Measurements from ENCODE around the gene ARSA.
"Not testable (repeated sequence)": the region's sequence is repeated elsewhere in the genome, so short reads cannot be mapped to it uniquely, and the experiment has no call there.

The ARSA gene

DNA sequence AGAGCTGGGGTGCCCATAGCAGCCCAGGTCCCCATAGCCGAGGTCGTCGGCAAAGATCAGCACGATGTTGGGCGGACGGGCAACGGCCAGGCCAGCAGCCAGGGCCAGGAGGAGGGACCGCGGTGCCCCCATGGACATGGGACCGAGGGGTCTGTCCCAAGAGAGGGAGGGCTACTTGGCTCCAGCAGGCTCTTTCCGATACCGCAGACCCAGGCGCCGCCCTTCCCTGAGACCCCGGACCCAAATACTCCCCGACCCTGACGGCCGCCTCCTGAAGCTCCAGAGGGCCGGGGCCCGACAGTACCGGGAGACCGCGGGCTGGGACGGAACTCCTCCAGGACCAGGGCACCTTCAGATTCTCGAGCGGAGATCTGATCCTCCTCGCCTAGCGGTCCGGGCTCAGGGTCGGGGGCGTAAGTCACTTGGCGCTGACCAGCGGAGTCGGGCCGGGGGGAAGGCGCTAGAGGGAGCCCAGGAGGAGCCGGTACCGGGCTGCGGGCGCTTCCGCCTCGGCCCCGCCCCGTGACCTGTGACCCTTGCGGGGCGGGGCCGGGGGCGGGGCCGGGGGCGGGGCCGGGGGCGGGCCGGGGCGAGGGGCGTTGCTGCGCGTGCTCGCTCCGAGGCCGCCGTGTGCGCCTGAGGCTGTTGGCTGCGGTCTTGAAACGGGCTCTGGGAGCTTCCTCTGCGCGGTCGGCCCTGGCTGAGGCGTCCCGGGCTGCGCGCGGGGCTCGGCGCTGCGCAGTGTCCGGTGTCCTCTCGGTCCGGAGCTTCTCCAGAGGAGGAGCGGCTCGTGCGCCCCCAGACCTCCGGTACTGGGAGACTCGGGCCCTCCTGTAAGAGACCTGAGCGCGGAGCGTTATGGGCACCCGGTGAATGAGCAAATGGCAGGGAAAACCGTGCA lies at the start of gene ARSA:
TSS of gene ARSA (minus strand) at position 511 of the 901 bp plus-strand sequence. CDS start at position 138, 373 bp downstream.
- DNase-seq: peak; percentile 25

DNA sequence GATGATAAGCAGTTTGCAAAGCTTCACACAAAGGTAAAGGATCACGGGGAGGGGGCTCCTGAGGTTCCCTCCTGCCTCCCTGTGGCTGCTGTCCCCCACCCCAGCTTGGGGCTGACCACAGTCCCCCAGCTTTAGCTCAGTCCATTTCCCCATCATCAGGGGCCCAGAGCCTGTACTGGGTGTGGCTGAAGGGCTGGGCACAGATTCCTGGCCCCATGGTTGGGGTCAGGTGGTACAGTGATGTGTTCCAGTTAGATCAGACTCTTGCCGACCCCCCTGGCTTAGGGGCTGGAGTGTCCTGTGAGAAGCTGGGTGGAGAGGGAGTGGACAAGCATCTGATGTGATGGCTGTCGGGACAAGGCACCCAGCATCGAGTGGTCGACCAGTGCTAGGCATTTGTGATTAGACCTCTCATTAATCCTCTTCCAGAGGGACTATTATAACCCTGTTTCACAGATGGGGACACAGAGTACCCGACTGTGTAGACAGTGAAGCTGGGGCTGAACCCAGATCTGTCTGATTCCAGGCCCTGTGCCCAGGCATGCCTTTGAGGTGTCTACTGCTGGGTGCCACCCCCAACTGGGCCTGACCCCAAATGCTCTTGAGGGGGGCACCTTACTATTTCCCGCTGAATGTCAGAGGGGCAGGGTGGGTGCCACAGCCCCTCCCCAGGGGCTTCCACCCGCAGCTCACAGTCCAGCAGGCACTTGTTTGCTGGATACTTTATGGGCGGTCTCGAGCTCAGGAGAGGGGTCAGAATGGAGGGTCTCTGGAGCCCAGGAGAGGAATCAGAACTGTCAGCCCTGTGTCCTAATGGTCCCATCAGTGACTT lies 48.9 kb upstream of the ARSA start:
- DNase-seq: no peak

GRCh38 chr22:50676180-50676636 lies 48.3 kb upstream of the ARSA start:
- DNase-seq: no peak

- DNase-seq: no peak
These were observed 47.7 kb upstream of the ARSA start for GRCh38 chr22:50675553-50676179.

- DNase-seq: no peak
These were observed 46.9 kb upstream of the ARSA start for GRCh38 chr22:50674606-50675552.

DNA sequence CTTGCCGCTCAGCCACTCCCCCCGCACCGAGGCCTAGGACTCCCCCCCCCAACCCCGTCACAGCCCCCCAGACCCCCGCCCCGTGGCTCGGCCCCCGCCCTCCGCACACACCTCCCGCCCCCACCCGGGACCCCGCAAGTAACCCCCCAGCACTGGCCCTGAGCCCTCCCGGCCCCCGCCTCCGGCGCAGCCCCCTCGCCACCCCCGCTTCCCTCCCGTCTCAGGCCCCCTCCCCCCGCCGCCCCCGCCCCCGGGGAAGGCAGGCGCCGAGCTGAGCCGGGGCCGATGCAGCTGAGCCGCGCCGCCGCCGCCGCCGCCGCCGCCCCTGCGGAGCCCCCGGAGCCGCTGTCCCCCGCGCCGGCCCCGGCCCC lies 46.2 kb upstream of the ARSA start:
- no peak for DNase-seq

- DNase-seq: no peak
These were observed 45.5 kb upstream of the ARSA start for GRCh38 chr22:50673231-50674129.

GRCh38 chr22:50672471-50673230 lies 44.7 kb upstream of the ARSA start, which contains the start of gene SHANK3:
Gene SHANK3 (plus strand): TSS chr22:50672823.
- no peak for DNase-seq

DNA sequence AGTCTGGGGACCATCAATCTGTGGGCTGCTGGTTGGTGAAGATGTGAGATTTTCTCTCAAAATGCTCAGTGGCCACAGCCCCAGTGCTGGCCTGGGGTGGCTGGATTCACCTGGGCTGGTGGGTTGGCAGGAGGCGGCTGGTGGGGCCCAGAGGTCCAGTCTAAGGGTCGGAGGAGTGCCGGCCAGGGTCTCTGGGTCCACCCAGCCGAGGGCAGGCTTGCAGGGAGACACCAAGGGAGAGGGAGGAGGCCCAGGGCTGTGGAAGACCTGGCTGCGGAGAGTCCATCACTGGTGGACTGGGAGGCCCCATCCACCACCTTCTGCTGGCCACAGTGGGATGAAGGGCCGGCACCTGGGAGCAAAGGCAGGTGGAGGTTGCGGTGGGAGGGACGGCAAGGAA lies 44.1 kb upstream of the ARSA start:
- no peak for DNase-seq

- DNase-seq: no peak
These were observed 43.7 kb upstream of the ARSA start for GRCh38 chr22:50671641-50672040.

- no peak for DNase-seq
These were observed 43.1 kb upstream of the ARSA start for GRCh38 chr22:50670914-50671538.

DNA sequence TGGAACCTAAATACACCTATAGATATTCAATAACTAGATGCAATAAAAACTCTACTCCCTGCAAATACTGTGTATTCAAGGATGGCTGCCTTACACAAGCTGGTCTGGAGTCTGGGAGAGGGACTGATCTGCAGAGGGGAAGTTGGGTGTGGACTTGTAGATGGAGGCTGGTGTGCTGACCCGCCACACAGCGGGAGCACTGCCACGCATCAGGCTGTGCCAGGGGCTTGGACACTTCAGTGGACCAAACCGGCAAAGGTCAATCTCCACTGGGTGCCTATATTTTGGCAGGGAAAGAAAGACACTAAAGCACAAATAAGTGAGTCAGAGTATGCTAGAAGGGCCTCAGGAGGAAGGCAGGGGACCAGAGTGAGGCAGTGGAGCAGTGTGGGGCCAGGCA lies 42.6 kb upstream of the ARSA start:
- DNase-seq: no peak

- no peak for DNase-seq
These were observed 37.8 kb upstream of the ARSA start for GRCh38 chr22:50665738-50666137.

- DNase-seq: no peak
These were observed 37.3 kb upstream of the ARSA start for GRCh38 chr22:50665212-50665611.

GRCh38 chr22:50660306-50660705 lies 32.4 kb upstream of the ARSA start:
- DNase-seq: no peak

- not testable (repeated sequence) for DNase-seq
These were observed 31.8 kb upstream of the ARSA start for GRCh38 chr22:50659711-50660110.

GRCh38 chr22:50657925-50658324 lies 30.0 kb upstream of the ARSA start:
- no peak for DNase-seq

GRCh38 chr22:50656122-50657070 lies 28.4 kb upstream of the ARSA start:
- no peak for DNase-seq
